ENCODE measurements around the gene PAPPA2.

Gene PAPPA2

DNA sequence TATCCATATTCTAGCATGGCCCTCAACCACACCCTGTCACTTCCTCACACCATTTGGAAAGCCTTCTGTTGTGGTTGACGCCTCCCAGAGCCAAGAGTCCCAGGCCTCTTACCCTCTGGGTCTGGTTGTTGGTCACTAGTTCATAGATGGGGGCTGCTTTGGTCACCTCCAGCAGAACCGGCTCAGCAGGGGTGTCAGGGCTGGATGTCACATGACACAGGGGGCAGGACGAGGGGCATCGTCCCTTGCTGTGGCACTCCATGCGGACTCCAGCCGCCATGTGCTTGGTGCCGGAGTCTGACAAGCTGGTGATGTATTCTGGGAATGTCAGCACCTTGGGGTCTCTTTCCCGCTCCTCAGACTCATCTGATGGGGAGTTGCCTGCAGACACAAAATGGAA lies 431.5 kb downstream of the PAPPA2 start:
- no peak overlapping the region for H3K27ac ChIP-seq
- TF ChIP-seq, protein P1, sequence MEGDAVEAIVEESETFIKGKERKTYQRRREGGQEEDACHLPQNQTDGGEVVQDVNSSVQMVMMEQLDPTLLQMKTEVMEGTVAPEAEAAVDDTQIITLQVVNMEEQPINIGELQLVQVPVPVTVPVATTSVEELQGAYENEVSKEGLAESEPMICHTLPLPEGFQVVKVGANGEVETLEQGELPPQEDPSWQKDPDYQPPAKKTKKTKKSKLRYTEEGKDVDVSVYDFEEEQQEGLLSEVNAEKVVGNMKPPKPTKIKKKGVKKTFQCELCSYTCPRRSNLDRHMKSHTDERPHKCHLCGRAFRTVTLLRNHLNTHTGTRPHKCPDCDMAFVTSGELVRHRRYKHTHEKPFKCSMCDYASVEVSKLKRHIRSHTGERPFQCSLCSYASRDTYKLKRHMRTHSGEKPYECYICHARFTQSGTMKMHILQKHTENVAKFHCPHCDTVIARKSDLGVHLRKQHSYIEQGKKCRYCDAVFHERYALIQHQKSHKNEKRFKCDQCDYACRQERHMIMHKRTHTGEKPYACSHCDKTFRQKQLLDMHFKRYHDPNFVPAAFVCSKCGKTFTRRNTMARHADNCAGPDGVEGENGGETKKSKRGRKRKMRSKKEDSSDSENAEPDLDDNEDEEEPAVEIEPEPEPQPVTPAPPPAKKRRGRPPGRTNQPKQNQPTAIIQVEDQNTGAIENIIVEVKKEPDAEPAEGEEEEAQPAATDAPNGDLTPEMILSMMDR (conservative IDR thresholded peaks at IDR 0.05; ENCODE audit: low read depth), result no peak
- DNase-seq (ENCODE audit: low spot score), result no peak
- CTCF ChIA-PET, result interaction anchor here (0.5 to 1.3 kb wide), 2 partner anchors 92 to 1051 kb away, joined by 3 to 7 read pairs; no protein-coding TSS in a partner anchor
- POLR2A ChIA-PET (ENCODE audit: low non-redundant PET), result no interaction called here

All from RWPE1 (cell line).